Spleen (tissue), 7 donors: ENCODE measurements around the gene IL17B.
"Not testable (repeated sequence)": the region's sequence is repeated elsewhere in the genome, so short reads cannot be mapped to it uniquely, and the experiment has no call there.

ENCODE experiments used
- POLR2A ChIP-seq, 3 donors: fragments of 450-650 bp; IDR thresholded peaks; one replicate each; pipeline ENCODE4 v1.5.1; 2017; ENCODE audit warnings: antibody characterized with exemption in 3 of 3, mild to moderate bottlenecking in 1 of 3
- POLR2AphosphoS5 ChIP-seq, 3 donors: sonication (generic); formaldehyde crosslinking; IDR thresholded peaks; one replicate each; pipeline ENCODE4 v1.5.1; 2017; ENCODE audit warnings: antibody characterized with exemption in 3 of 3
- TF ChIP-seq, protein P1 (sequence below), 11 experiments: fragments of 200-600 bp in 7 of 11; fragments of 450-650 bp in 4 of 11; sonication (generic) in 4 of 11; IDR thresholded peaks in 8 of 11; conservative IDR thresholded peaks in 3 of 11; 1 replicate in 7 of 11; 2 replicates in 4 of 11; pipeline versions ENCODE4 v1.4.0 to v1.8.0; 2016 to 2021; ENCODE audit warnings: antibody characterized with exemption in 11 of 11, inconsistent platforms in 4 of 11, mild to moderate bottlenecking in 1 of 11
- donor health status: DM: no; HTN: no; CAD: no; lungs with moderate emphysema.
- donor health status: DM: no; HTN: no; CAD: no.
- donor health status: DM: no; HTN: no; CAD: no.

GRCh38 chr5:149398747-149399266 is 19.7 kb upstream of the IL17B start:
- TF ChIP-seq, protein P1, sequence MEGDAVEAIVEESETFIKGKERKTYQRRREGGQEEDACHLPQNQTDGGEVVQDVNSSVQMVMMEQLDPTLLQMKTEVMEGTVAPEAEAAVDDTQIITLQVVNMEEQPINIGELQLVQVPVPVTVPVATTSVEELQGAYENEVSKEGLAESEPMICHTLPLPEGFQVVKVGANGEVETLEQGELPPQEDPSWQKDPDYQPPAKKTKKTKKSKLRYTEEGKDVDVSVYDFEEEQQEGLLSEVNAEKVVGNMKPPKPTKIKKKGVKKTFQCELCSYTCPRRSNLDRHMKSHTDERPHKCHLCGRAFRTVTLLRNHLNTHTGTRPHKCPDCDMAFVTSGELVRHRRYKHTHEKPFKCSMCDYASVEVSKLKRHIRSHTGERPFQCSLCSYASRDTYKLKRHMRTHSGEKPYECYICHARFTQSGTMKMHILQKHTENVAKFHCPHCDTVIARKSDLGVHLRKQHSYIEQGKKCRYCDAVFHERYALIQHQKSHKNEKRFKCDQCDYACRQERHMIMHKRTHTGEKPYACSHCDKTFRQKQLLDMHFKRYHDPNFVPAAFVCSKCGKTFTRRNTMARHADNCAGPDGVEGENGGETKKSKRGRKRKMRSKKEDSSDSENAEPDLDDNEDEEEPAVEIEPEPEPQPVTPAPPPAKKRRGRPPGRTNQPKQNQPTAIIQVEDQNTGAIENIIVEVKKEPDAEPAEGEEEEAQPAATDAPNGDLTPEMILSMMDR (IDR thresholded peaks at IDR 0.05 in 8 of 11, conservative IDR thresholded peaks at IDR 0.05 in 3 of 11), result not testable (repeated sequence)
- not testable (repeated sequence) for TF ChIP-seq POLR2AphosphoS5, POLR2A (IDR thresholded peaks at IDR 0.05)
